ENCODE measurements around the gene STX18.
A peak's percentile ranks its signal among the peaks of the same experiment; 100 is the strongest.

Gene STX18

DNA sequence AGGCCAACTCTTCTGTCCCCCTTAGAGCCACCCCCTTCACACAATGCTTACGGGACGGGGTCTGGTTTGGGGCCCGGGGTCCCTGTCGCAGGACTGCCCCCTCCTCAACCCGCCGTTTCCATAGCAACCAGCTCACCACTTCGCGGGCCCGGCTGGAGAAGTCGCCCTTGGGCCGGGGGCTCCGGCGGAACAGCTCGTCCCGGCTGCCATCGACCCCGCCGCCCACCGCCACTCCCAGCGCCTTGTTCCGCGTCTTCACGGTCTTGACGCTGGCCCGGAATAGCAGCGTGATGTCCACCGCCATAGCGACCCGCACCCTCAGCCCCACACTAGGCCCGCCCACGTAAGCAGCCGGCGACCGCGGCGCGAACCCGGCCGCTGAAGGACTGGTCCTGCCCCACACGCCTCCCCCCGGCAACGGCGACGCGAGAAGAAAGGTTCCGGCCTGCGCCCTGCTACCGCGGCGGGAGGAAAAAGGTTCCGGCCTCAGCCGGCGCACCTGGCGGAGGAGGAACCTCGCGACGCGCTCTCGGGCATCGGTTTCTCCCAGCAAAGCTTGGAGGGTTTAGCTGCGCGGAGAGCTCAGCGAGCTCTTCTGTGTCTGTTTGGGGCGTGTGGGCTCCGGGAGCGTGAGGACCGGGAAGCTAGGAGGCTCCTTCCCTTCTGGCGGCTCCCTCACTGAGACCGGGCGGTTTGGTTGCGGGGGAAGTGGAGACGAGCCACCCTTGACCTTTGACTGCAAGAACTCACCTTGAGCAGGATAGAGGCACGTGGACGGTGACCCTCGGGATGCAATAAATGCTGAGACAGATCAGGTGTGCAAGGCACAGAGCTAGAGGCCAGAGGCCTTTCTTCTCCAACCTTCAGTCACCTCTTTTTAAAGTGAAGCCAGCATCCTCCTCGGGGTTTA, at the start of gene STX18:
STX18 (minus strand) TSS at position 388 of the 910 bp plus-strand sequence; CDS start at position 304, 84 bp downstream.
- peak; percentile 65 for DNase-seq (ENCODE audit: low read depth)
- H3K4me3 ChIP-seq (ENCODE audit: low read depth, low read length), result peak within 1 kb of the TSS; percentile 98
- in situ Hi-C loops (cut with HindIII; ENCODE audit: low sequenced_read_pairs), result no loop called here
- TF ChIP-seq CTCF (IDR thresholded peaks at IDR 0.05; ENCODE audit: low read depth, low read length, missing control alignments), result no peak

DNA sequence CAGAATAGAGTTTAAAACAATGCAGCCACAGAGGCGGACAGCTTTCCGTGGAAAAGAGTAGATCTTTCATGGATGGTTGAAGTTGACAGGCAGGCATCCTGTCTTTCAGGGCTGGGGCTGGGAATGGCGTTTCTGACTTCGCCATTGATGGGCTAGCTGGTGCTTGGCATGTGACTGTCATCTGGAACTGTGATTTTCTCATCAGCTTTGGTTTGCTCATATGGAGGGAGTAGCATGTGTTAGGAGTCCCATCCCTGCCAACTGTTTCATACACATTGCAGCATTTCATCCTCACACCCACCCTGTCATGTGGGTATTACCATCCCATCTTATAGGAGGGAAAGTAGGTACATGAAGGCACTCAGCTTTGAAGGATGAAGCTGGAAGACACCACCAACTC, 49.2 kb upstream of the STX18 start:
- no peak for DNase-seq (ENCODE audit: low read depth)
- in situ Hi-C loops (cut with HindIII; ENCODE audit: low sequenced_read_pairs), result no loop called here
- H3K4me3 ChIP-seq (ENCODE audit: low read depth, low read length), result no peak overlapping the region
- no peak for TF ChIP-seq CTCF (IDR thresholded peaks at IDR 0.05; ENCODE audit: low read depth, low read length, missing control alignments)

GRCh38 chr4:4590546-4590945, 48.7 kb upstream of the STX18 start:
- no peak for TF ChIP-seq CTCF (IDR thresholded peaks at IDR 0.05; ENCODE audit: low read depth, low read length, missing control alignments)
- H3K4me3 ChIP-seq (ENCODE audit: low read depth, low read length), result no peak overlapping the region
- in situ Hi-C loops (cut with HindIII; ENCODE audit: low sequenced_read_pairs), result no loop called here
- DNase-seq (ENCODE audit: low read depth), result no peak

DNA sequence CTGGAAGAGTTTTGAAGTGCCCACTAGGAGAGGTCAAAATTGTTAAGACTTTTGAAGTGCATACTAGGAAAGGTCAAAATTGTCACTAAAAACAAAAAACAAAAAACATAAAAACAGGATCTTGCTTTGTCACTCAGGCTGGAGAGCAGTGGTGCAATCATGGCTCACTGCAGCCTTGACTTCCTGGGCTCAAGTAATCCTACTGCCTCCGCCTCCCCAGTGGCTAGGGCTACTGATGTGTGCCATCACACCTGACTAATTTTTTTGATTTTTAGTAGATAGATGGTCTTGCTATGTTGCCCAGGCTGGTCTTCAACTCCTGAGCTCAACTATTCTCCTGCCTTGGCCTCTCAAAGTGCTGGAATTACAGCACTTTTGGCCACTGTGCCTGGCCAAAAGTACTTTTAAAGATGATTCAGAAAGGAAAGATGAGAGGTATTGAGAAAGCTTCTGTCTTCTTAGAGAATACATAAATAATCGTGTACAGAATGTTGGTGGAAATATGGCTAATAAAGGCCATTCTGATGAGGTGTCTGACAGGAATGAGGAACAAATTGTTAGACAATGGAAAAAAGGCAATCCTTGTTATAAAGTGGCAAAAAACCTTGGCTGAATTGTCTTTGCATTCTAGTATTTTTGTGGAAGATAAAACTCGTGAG, 43.3 kb upstream of the STX18 start:
- H3K4me3 ChIP-seq (ENCODE audit: low read depth, low read length), result no peak overlapping the region
- TF ChIP-seq CTCF (IDR thresholded peaks at IDR 0.05; ENCODE audit: low read depth, low read length, missing control alignments), result no peak
- in situ Hi-C loops (cut with HindIII; ENCODE audit: low sequenced_read_pairs), result no loop called here
- peak; percentile 16 for DNase-seq (ENCODE audit: low read depth)

GRCh38 chr4:4583606-4584005, 41.8 kb upstream of the STX18 start:
- in situ Hi-C loops (cut with HindIII; ENCODE audit: low sequenced_read_pairs), result no loop called here
- H3K4me3 ChIP-seq (ENCODE audit: low read depth, low read length), result no peak overlapping the region
- TF ChIP-seq CTCF (IDR thresholded peaks at IDR 0.05; ENCODE audit: low read depth, low read length, missing control alignments), result no peak
- no peak for DNase-seq (ENCODE audit: low read depth)

DNA sequence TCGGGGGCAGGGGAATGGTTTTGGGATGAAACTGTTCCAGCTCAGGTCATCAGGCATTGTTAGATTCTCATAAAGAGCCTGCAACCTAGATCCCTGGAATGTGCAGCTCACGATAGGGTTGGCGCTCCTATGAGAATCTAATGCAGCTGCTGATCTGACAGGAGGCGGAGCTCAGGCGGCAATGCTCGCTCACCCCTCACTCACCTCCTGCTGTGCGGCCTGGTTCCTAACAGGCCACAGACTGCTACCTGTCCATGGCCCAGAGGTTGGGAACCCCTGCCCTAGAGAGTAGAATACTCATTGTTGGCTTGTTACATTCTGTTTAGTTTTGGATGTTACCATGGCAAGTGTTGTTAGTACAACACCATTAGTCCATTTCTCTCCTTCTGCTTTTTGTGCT, 40.8 kb upstream of the STX18 start:
- DNase-seq (ENCODE audit: low read depth), result no peak
- H3K4me3 ChIP-seq (ENCODE audit: low read depth, low read length), result no peak overlapping the region
- no peak for TF ChIP-seq CTCF (IDR thresholded peaks at IDR 0.05; ENCODE audit: low read depth, low read length, missing control alignments)
- in situ Hi-C loops (cut with HindIII; ENCODE audit: low sequenced_read_pairs), result no loop called here

Measured in astrocyte of the cerebellum (primary cell).